Ishikawa (cell line): ENCODE data around the gene ZNF800.

Source experiments
- CEBPB ChIP-seq: IDR thresholded peaks from 2 replicates; pipeline ENCODE4 v1.6.1; 2012
- EGR1 ChIP-seq: IDR thresholded peaks from 2 replicates; pipeline ENCODE4 v1.6.1; 2012
- EP300 ChIP-seq: IDR thresholded peaks from 2 replicates; pipeline ENCODE4 v1.6.1; 2012; ENCODE audit warnings: borderline replicate concordance
- FOXM1 ChIP-seq: IDR thresholded peaks from 2 replicates; pipeline ENCODE4 v1.6.1; 2012; ENCODE audit warnings: low read depth, borderline replicate concordance
- NFIC ChIP-seq: IDR thresholded peaks from 2 replicates; pipeline ENCODE4 v1.6.1; 2012
- RAD21 ChIP-seq: IDR thresholded peaks from 2 replicates; pipeline ENCODE4 v1.6.1; 2012; ENCODE audit warnings: low read depth
- REST ChIP-seq: IDR thresholded peaks from 2 replicates; pipeline ENCODE4 v1.6.1; 2012; ENCODE audit warnings: low read depth, mild to moderate bottlenecking
- TCF12 ChIP-seq: IDR thresholded peaks from 2 replicates; pipeline ENCODE4 v1.6.1; 2012; ENCODE audit warnings: low read depth
- ZBTB7A ChIP-seq: IDR thresholded peaks from 2 replicates; pipeline ENCODE4 v1.6.1; 2012; ENCODE audit warnings: low read depth
- TF ChIP-seq, protein P1 (sequence below): IDR thresholded peaks from 2 replicates; pipeline ENCODE4 v1.6.1; 2012

DNA sequence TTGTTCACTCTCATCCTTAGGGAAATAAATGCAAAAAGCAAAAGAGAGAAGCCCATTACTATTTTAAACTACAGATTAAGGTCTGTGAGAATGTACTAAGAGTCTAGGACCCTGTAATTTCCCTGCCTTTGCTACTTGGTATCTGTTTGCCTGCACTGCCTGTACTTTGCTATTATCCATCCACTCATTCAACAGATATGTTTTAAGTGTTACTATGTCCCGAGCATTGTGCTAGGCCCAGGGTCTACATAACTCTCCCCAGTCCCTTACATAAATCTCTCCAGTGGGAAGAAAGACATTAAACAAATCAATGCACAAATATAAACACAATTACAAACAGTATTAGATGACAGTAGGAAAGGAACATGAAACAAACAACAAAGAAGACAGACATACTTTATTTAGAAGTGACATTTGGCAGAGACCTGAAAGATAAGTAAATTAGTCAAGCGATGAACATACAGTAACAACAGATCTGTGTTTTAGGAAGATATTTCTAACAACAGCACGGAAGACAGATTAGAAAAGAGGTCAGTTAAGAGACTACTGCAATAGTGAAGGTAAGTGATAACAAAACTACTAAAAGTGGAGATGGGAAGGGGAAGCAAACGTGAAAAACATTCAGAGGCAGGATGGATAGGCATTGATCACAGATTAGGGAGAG is 30.0 kb downstream of the ZNF800 start:
- TF ChIP-seq EP300 (no peak), FOXM1 (no peak), ZBTB7A (no peak), RAD21 (no peak), CEBPB (no peak), NFIC (no peak), EGR1 (no peak), TCF12 (no peak), REST (no peak)
- TF ChIP-seq, protein P1, sequence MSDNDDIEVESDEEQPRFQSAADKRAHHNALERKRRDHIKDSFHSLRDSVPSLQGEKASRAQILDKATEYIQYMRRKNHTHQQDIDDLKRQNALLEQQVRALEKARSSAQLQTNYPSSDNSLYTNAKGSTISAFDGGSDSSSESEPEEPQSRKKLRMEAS, result no peak
